GM23338 (cell line): ENCODE measurements around the gene PML.

Experiments used
- CREB1 ChIP-seq: fragments of 250-450 bp; sonication (Bioruptor Pico); IDR thresholded peaks from 2 replicates; pipeline ENCODE4 v1.5.0; 2020; ENCODE audit warnings: low read depth, mild to moderate bottlenecking, moderate library complexity
- CTCF ChIP-seq, 2 experiments: fragments of 200-600 bp in 1 of 2; sonication (generic) in 1 of 2; conservative IDR thresholded peaks; 2 replicates each; pipeline versions ENCODE4 v1.5.1 to v1.6.1; 2016 to 2017; ENCODE audit warnings: antibody characterized with exemption in 2 of 2, low read depth in 2 of 2, mild to moderate bottlenecking in 2 of 2, moderate library complexity in 1 of 2
- ETS1 ChIP-seq: IDR thresholded peaks from 2 replicates; pipeline ENCODE4 v1.6.1; 2016; ENCODE audit warnings: antibody characterized with exemption
- EZH2 ChIP-seq: fragments of 200-600 bp; sonication (generic); IDR thresholded peaks from one replicate; pipeline ENCODE4 v1.8.0; 2017; ENCODE audit warnings: antibody characterized with exemption, mild to moderate bottlenecking, low read depth; ENCODE audit not compliant: unreplicated experiment
- EZH2phosphoT487 ChIP-seq: fragments of 200-600 bp; sonication (generic); IDR thresholded peaks from one replicate; pipeline ENCODE4 v1.8.1; 2018; ENCODE audit warnings: antibody characterized with exemption; ENCODE audit not compliant: unreplicated experiment
- JUNB ChIP-seq: IDR thresholded peaks from one replicate; pipeline ENCODE4 v1.6.1; 2016; ENCODE audit warnings: antibody characterized with exemption; ENCODE audit not compliant: unreplicated experiment
- NANOG ChIP-seq: IDR thresholded peaks from 2 replicates; pipeline ENCODE4 v1.6.1; 2016; ENCODE audit warnings: antibody characterized with exemption, borderline replicate concordance
- POLR2AphosphoS5 ChIP-seq: IDR thresholded peaks from 2 replicates; pipeline ENCODE4 v1.6.1; 2016; ENCODE audit warnings: antibody characterized with exemption, low read depth
- REST ChIP-seq: IDR thresholded peaks from one replicate; pipeline ENCODE4 v1.6.1; 2018; ENCODE audit warnings: antibody characterized with exemption; ENCODE audit not compliant: unreplicated experiment
- STAT1 ChIP-seq: IDR thresholded peaks from one replicate; pipeline ENCODE4 v1.6.1; 2016; ENCODE audit warnings: antibody characterized with exemption; ENCODE audit not compliant: unreplicated experiment
- ZNF114 ChIP-seq: fragments of 250-450 bp; sonication (Bioruptor Pico); IDR thresholded peaks from 2 replicates; pipeline ENCODE4 v1.5.0; 2020; ENCODE audit warnings: mild to moderate bottlenecking, moderate library complexity
- ZNF331 ChIP-seq: fragments of 250-450 bp; sonication (Bioruptor Pico); IDR thresholded peaks from 2 replicates; pipeline ENCODE4 v1.5.0; 2020; ENCODE audit warnings: low read depth, mild to moderate bottlenecking, moderate library complexity
- ZNF462 ChIP-seq: fragments of 250-450 bp; sonication (Bioruptor Pico); IDR thresholded peaks from 2 replicates; pipeline ENCODE4 v1.5.0; 2020; ENCODE audit warnings: mild to moderate bottlenecking, moderate library complexity

GRCh38 chr15:73957276-73957675 is 37.2 kb upstream of the PML start:
- TF ChIP-seq EZH2, result no peak
- TF ChIP-seq CTCF (conservative IDR thresholded peaks at IDR 0.05; ENCODE audit: low read depth in 2 of 2), result no peak
- TF ChIP-seq POLR2AphosphoS5, result no peak
- TF ChIP-seq REST, result no peak
- TF ChIP-seq JUNB, result no peak
- no peak for TF ChIP-seq EZH2phosphoT487
- no peak for TF ChIP-seq STAT1
- no peak for TF ChIP-seq ZNF114
- TF ChIP-seq CREB1 (CRISPR knock-in tag), result no peak
- no peak for TF ChIP-seq NANOG
- TF ChIP-seq ZNF331 (CRISPR knock-in tag), result no peak
- no peak for TF ChIP-seq ETS1
- no peak for TF ChIP-seq ZNF462 (CRISPR knock-in tag)
